SK-N-SH (cell line): Measurements from ENCODE around the gene EGFL8. TPM values are rescaled to one million over a fixed set of nuclear protein-coding genes. Genes with fewer than 3 reads are reported as not detected.

Source experiments
- CTCF ChIA-PET: fragments of 300-600, 350-600 bp; formaldehyde crosslinking; extraction: SDS; loops from one replicate; lab custom pipeline; 2021; lab: Yijun Ruan, JAX
- POLR2A ChIA-PET: fragments of 350-600 bp; sonication (Branson Sonifier 250); formaldehyde crosslinking; extraction: SDS; loops from one replicate; lab custom pipeline; 2020; ENCODE audit warnings: antibody characterized with exemption, inconsistent platforms; lab: Yijun Ruan, JAX
- DNase-seq: peaks from one replicate; pipeline ENCODE4 v3.0.0; 2012
- H2AFZ ChIP-seq: fragments of 200-600 bp; sonication (generic); 2 replicates; pipeline ENCODE4 v1.8.1; 2016; ENCODE audit warnings: antibody characterized with exemption, mild to moderate bottlenecking, low read depth
- H3F3A ChIP-seq: fragments of 200-600 bp; sonication (generic); replicated peaks from 2 replicates; pipeline ENCODE3; 2016; ENCODE audit warnings: antibody characterized with exemption, mild to moderate bottlenecking; ENCODE audit not compliant: insufficient read depth
- H3K27ac ChIP-seq, 2 experiments: fragments of 200-500 bp in 1 of 2; fragments of 200-600 bp in 1 of 2; sonication (Bioruptor generic) in 1 of 2; sonication (generic), shearing (Covaris generic) in 1 of 2; 2 replicates each; pipeline versions ENCODE4 v1.5.1 to v1.6.1; 2014 to 2016; ENCODE audit warnings: low read depth in 2 of 2, inconsistent platforms in 1 of 2, low read length in 1 of 2, mild to moderate bottlenecking in 1 of 2, mixed read lengths in 1 of 2
- H3K27me3 ChIP-seq: fragments of 200-600 bp; sonication (generic), shearing (Covaris generic); 2 replicates; pipeline ENCODE4 v1.6.1; 2016; ENCODE audit warnings: mixed run types; ENCODE audit not compliant: insufficient read depth
- H3K36me3 ChIP-seq, 2 experiments: fragments of 200-500 bp in 1 of 2; fragments of 200-600 bp in 1 of 2; sonication (Bioruptor generic) in 1 of 2; sonication (generic) in 1 of 2; replicated peaks in 1 of 2; 2 replicates each; pipeline versions ENCODE3 to v1.5.1; 2014 to 2016; ENCODE audit warnings: low read length in 1 of 2, mild to moderate bottlenecking in 1 of 2; ENCODE audit not compliant: insufficient read depth in 2 of 2, control insufficient read depth in 1 of 2
- H3K4me1 ChIP-seq, 2 experiments: fragments of 200-500 bp in 1 of 2; fragments of 200-600 bp in 1 of 2; sonication (Bioruptor generic) in 1 of 2; sonication (generic), shearing (Covaris generic) in 1 of 2; 2 replicates each; pipeline versions ENCODE4 v1.5.1 to v1.6.1; 2014 to 2016; ENCODE audit warnings: low read depth in 1 of 2, low read length in 1 of 2, mixed run types in 1 of 2; ENCODE audit not compliant: insufficient read depth in 2 of 2, control insufficient read depth in 1 of 2
- H3K4me2 ChIP-seq: fragments of 200-600 bp; sonication (generic), shearing (Covaris generic); 2 replicates; pipeline ENCODE4 v1.6.1; 2017; ENCODE audit warnings: mixed run types
- H3K4me3 ChIP-seq, 2 experiments: fragments of 200-500 bp in 1 of 2; fragments of 200-600 bp in 1 of 2; sonication (Bioruptor generic) in 1 of 2; sonication (generic), shearing (Covaris generic) in 1 of 2; 2 replicates each; pipeline versions ENCODE4 v1.5.1 to v1.8.1; 2014 to 2016; ENCODE audit warnings: low read depth in 2 of 2, inconsistent platforms in 1 of 2, low read length in 1 of 2, mild to moderate bottlenecking in 1 of 2, mixed read lengths in 1 of 2, moderate library complexity in 1 of 2
- H3K79me2 ChIP-seq: fragments of 200-600 bp; sonication (generic); 2 replicates; pipeline ENCODE4 v1.8.1; 2017; ENCODE audit warnings: mild to moderate bottlenecking; ENCODE audit not compliant: insufficient read depth
- H3K9ac ChIP-seq: fragments of 200-600 bp; sonication (generic); 2 replicates; pipeline ENCODE4 v1.6.1; 2017; ENCODE audit warnings: mixed run types
- H3K9me2 ChIP-seq: fragments of 200-600 bp; sonication (generic); 2 replicates; pipeline ENCODE4 v1.6.1; 2017; ENCODE audit warnings: mixed run types
- H3K9me3 ChIP-seq: fragments of 200-600 bp; sonication (generic); 2 replicates; pipeline ENCODE4 v1.6.1; 2017; ENCODE audit warnings: mixed run types, mild to moderate bottlenecking, moderate library complexity
- H4K20me1 ChIP-seq: fragments of 200-600 bp; sonication (generic); 2 replicates; pipeline ENCODE4 v1.6.1; 2017; ENCODE audit warnings: mild to moderate bottlenecking, mixed run types; ENCODE audit not compliant: insufficient read depth
- ELF1 ChIP-seq: IDR thresholded peaks from 2 replicates; pipeline ENCODE4 v1.4.0; 2012
- EP300 ChIP-seq, 2 experiments: IDR thresholded peaks; 2 replicates each; pipeline versions ENCODE4 v1.4.0 to v1.6.1; 2012; ENCODE audit warnings: borderline replicate concordance in 1 of 2, low read depth in 1 of 2, low read length in 1 of 2
- EZH2phosphoT487 ChIP-seq: fragments of 200-600 bp; sonication (generic); IDR thresholded peaks from 2 replicates; pipeline ENCODE4 v1.6.1; 2017; ENCODE audit warnings: low read depth, mixed run types, mild to moderate bottlenecking, antibody characterized with exemption, moderate library complexity, borderline replicate concordance
- FOXM1 ChIP-seq: IDR thresholded peaks from 2 replicates; pipeline ENCODE4 v1.4.0; 2012; ENCODE audit warnings: low read depth, mild to moderate bottlenecking
- GABPA ChIP-seq: IDR thresholded peaks from 2 replicates; pipeline ENCODE4 v1.4.0; 2012; ENCODE audit warnings: low read depth, mild to moderate bottlenecking
- JUND ChIP-seq: IDR thresholded peaks from 2 replicates; pipeline ENCODE4 v1.4.0; 2012
- MEF2A ChIP-seq: IDR thresholded peaks from 2 replicates; pipeline ENCODE4 v1.4.0; 2012; ENCODE audit warnings: low read depth, borderline replicate concordance
- NFIC ChIP-seq: IDR thresholded peaks from 2 replicates; pipeline ENCODE4 v1.4.0; 2012; ENCODE audit warnings: borderline replicate concordance
- RCOR1 ChIP-seq: fragments of 150-350 bp; IDR thresholded peaks from 2 replicates; pipeline ENCODE4 v1.6.1; 2017; ENCODE audit warnings: antibody characterized with exemption, low read length
- SMC3 ChIP-seq: IDR thresholded peaks from 2 replicates; pipeline ENCODE4 v1.6.1; 2012; ENCODE audit warnings: low read depth, low read length, improper control_type of control experiment
- WGBS: methylation state at CpG from one replicate; pipeline ENCODE4 v1.1.6; 2017; ENCODE audit warnings: low lambda C conversion rate; 5-methylcytosine and 5-hydroxymethylcytosine counted together
- polyA plus RNA-seq, 3 experiments: library from polyadenylated mRNA; depleted of rRNA; stranded (reverse); fragments of >200 nt; gene quantifications; 2 replicates each; pipeline ENCODE4 v1.2.3, GENCODE V29; 2012
- TF ChIP-seq, protein P1 (sequence below): IDR thresholded peaks from 2 replicates; pipeline ENCODE4 v1.6.1; 2012; ENCODE audit warnings: mild to moderate bottlenecking, low read depth, low read length, moderate library complexity
- TF ChIP-seq, protein P2 (sequence below): fragments of 200-600 bp; sonication (generic); IDR thresholded peaks from 2 replicates; pipeline ENCODE4 v1.6.1; 2017; ENCODE audit warnings: antibody characterized with exemption, mild to moderate bottlenecking, moderate library complexity
- TF ChIP-seq, protein P3 (sequence below): IDR thresholded peaks from 2 replicates; pipeline ENCODE4; 2012
- TF ChIP-seq, protein P4 (sequence below): fragments of 150-350 bp; IDR thresholded peaks from 2 replicates; pipeline ENCODE4 v1.6.1; 2016; ENCODE audit warnings: mild to moderate bottlenecking, low read depth, low read length
- TF ChIP-seq, protein P5 (sequence below): IDR thresholded peaks from 2 replicates; pipeline ENCODE4 v1.4.0; 2012; ENCODE audit warnings: low read depth, borderline replicate concordance

Gene EGFL8
- polyA plus RNA-seq, 1 of the 3 experiments (the other 2 are of a cell fraction), result 7.7 TPM

DNA sequence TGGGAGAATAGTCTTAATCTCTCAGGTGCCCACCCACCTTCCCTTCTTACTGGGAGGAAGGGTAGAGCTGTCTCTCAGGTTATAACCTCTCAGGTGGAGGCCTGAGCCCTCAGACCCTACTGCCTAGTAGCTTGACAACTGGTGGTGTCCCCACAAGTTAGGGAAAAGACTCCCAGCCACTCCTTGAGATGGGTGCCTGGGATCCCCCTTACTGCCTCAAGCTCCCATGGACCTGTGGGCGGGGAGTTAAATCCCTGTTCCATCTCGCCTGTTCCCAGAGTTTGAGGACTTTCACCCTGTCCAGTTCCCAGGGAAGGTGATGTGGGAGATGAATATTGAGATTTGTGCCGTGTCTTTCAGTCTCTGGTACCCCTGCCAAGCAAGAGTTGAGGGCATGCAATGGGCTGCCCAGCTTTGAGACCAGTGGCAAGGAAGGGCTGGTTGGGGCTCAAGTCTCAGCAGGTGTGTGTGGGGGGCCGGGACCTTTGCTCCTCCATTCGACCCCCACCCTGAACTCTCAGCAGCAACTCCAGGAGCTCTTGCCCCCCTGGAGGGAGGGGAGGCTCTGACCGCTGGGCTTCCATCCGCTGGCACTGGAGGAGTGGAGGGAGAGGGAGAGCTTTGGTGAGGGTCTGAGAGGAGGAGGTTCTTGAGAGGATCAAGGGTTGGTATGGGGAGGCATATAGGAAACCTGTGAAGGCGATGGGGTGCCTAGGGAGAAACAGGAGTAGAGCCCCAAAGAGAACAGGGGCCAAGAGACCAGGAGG lies 26.7 kb downstream of the EGFL8 start:
- Histone ChIP-seq H3K9me2 (no peaks in the 10 kb centered on the region), H3K9ac (no peak overlapping the region), H3K4me1 (peaks cover 0 to 25% of the 10 kb centered on the region in 2 experiments; a peak in 1 of 4 replicates), H3K4me2 (peak overlapping the region; percentile 92; the same call in 1 of the 2 replicates), H3K4me3 (no peak overlapping the region; a peak in 1 of 4 replicates), H3K36me3 (peaks cover 8 to 17% of the 10 kb centered on the region in 2 experiments), H2AFZ (no peak overlapping the region), H3K27ac (peak overlapping the region; percentile 29 to 87; a peak in 3 of 4 replicates), H3K79me2 (peaks cover 21% of the 10 kb centered on the region), H3K27me3 (no peaks in the 10 kb centered on the region), H3F3A (peaks cover 19% of the 10 kb centered on the region), H3K9me3 (no peaks in the 10 kb centered on the region), H4K20me1 (no peaks in the 10 kb centered on the region)
- POLR2A ChIA-PET, result interaction anchor here (3.1 kb wide), 1 partner anchor 13 kb away, joined by 22 read pairs; the partner anchor contains the start of gene RNF5
- no peak for TF ChIP-seq ELF1
- TF ChIP-seq, protein P1, sequence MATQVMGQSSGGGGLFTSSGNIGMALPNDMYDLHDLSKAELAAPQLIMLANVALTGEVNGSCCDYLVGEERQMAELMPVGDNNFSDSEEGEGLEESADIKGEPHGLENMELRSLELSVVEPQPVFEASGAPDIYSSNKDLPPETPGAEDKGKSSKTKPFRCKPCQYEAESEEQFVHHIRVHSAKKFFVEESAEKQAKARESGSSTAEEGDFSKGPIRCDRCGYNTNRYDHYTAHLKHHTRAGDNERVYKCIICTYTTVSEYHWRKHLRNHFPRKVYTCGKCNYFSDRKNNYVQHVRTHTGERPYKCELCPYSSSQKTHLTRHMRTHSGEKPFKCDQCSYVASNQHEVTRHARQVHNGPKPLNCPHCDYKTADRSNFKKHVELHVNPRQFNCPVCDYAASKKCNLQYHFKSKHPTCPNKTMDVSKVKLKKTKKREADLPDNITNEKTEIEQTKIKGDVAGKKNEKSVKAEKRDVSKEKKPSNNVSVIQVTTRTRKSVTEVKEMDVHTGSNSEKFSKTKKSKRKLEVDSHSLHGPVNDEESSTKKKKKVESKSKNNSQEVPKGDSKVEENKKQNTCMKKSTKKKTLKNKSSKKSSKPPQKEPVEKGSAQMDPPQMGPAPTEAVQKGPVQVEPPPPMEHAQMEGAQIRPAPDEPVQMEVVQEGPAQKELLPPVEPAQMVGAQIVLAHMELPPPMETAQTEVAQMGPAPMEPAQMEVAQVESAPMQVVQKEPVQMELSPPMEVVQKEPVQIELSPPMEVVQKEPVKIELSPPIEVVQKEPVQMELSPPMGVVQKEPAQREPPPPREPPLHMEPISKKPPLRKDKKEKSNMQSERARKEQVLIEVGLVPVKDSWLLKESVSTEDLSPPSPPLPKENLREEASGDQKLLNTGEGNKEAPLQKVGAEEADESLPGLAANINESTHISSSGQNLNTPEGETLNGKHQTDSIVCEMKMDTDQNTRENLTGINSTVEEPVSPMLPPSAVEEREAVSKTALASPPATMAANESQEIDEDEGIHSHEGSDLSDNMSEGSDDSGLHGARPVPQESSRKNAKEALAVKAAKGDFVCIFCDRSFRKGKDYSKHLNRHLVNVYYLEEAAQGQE, result no peak
- TF ChIP-seq, protein P2, sequence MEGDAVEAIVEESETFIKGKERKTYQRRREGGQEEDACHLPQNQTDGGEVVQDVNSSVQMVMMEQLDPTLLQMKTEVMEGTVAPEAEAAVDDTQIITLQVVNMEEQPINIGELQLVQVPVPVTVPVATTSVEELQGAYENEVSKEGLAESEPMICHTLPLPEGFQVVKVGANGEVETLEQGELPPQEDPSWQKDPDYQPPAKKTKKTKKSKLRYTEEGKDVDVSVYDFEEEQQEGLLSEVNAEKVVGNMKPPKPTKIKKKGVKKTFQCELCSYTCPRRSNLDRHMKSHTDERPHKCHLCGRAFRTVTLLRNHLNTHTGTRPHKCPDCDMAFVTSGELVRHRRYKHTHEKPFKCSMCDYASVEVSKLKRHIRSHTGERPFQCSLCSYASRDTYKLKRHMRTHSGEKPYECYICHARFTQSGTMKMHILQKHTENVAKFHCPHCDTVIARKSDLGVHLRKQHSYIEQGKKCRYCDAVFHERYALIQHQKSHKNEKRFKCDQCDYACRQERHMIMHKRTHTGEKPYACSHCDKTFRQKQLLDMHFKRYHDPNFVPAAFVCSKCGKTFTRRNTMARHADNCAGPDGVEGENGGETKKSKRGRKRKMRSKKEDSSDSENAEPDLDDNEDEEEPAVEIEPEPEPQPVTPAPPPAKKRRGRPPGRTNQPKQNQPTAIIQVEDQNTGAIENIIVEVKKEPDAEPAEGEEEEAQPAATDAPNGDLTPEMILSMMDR, result no peak
- TF ChIP-seq, protein P3, sequence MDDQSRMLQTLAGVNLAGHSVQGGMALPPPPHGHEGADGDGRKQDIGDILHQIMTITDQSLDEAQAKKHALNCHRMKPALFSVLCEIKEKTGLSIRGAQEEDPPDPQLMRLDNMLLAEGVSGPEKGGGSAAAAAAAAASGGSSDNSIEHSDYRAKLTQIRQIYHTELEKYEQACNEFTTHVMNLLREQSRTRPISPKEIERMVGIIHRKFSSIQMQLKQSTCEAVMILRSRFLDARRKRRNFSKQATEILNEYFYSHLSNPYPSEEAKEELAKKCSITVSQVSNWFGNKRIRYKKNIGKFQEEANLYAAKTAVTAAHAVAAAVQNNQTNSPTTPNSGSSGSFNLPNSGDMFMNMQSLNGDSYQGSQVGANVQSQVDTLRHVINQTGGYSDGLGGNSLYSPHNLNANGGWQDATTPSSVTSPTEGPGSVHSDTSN, result no peak
- TF ChIP-seq JUND, result no peak
- TF ChIP-seq EP300 (IDR thresholded peaks at IDR 0.05; ENCODE audit: borderline replicate concordance in 1 of 2, low read depth in 1 of 2, low read length in 1 of 2), result no peak
- no peak for TF ChIP-seq MEF2A
- TF ChIP-seq RCOR1, result no peak
- TF ChIP-seq EZH2phosphoT487, result no peak
- TF ChIP-seq, protein P4, sequence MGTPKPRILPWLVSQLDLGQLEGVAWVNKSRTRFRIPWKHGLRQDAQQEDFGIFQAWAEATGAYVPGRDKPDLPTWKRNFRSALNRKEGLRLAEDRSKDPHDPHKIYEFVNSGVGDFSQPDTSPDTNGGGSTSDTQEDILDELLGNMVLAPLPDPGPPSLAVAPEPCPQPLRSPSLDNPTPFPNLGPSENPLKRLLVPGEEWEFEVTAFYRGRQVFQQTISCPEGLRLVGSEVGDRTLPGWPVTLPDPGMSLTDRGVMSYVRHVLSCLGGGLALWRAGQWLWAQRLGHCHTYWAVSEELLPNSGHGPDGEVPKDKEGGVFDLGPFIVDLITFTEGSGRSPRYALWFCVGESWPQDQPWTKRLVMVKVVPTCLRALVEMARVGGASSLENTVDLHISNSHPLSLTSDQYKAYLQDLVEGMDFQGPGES, result no peak
- TF ChIP-seq SMC3, result no peak
- TF ChIP-seq GABPA, result no peak
- TF ChIP-seq, protein P5, sequence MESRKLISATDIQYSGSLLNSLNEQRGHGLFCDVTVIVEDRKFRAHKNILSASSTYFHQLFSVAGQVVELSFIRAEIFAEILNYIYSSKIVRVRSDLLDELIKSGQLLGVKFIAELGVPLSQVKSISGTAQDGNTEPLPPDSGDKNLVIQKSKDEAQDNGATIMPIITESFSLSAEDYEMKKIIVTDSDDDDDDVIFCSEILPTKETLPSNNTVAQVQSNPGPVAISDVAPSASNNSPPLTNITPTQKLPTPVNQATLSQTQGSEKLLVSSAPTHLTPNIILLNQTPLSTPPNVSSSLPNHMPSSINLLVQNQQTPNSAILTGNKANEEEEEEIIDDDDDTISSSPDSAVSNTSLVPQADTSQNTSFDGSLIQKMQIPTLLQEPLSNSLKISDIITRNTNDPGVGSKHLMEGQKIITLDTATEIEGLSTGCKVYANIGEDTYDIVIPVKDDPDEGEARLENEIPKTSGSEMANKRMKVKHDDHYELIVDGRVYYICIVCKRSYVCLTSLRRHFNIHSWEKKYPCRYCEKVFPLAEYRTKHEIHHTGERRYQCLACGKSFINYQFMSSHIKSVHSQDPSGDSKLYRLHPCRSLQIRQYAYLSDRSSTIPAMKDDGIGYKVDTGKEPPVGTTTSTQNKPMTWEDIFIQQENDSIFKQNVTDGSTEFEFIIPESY, result no peak
- TF ChIP-seq FOXM1, result no peak
- no peak for TF ChIP-seq NFIC
- no peak for DNase-seq
- 98% methylated on average over 8 of the region's 8 CpGs for WGBS
- CTCF ChIA-PET, result interaction anchor here (2.1 to 2.2 kb wide), 2 partner anchors 22 to 73 kb away, joined by 5 to 7 read pairs; no protein-coding TSS in a partner anchor
